ENCODE results near the gene CLEC2A.
"Not testable (repeated sequence)": the region's sequence is repeated elsewhere in the genome, so short reads cannot be mapped to it uniquely, and the experiment has no call there.

Gene CLEC2A, protein sequence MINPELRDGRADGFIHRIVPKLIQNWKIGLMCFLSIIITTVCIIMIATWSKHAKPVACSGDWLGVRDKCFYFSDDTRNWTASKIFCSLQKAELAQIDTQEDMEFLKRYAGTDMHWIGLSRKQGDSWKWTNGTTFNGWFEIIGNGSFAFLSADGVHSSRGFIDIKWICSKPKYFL

DNA sequence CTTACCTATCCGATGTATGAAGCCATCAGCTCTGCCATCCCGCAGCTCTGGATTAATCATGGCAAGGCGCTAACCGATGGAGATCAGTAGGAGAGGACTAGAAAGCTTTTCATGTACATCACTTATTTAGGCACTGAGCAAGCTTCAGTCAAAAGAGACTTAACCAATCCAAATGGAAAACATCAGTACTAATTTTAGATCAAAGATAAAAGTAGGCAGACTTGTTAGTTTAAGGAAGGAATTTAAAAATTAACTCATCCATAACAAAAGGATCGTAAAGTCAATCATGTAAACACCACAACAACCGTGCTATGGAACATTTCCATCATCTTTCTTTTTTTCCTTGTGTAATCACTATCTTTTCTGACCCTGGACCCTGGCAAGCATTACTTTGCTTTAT lies at the start of gene CLEC2A:
TSS of gene CLEC2A (minus strand) at position 101 of the 400 bp plus-strand sequence. CDS start at position 60, 41 bp downstream.
- TF ChIP-seq CTCF (IDR thresholded peaks at IDR 0.05; ENCODE audit: low read depth, low read length), result no peak
- DNase-seq (ENCODE audit: extremely low read depth, low read depth), result no peak

DNA sequence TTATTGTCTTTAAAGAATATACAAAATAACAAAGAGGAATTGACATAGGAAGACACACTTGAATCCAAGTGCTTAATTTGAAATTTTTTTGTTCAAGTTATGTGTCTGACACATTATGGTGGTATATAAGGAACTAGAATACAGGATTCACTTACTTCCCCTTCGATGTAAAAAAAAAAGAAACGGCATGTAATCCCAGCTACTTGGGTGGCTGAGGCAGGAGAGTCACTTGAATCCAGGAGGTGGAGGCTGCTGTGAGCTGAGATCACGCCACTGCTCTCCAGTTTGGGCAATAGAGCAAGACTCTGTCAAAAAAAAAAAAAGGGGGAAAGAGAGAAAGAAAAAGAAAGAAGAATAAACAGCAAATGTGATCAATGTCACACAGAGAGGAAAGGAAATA lies 48.0 kb upstream of the CLEC2A start:
- TF ChIP-seq CTCF (IDR thresholded peaks at IDR 0.05; ENCODE audit: low read depth, low read length), result no peak
- DNase-seq (ENCODE audit: extremely low read depth, low read depth), result no peak

DNA sequence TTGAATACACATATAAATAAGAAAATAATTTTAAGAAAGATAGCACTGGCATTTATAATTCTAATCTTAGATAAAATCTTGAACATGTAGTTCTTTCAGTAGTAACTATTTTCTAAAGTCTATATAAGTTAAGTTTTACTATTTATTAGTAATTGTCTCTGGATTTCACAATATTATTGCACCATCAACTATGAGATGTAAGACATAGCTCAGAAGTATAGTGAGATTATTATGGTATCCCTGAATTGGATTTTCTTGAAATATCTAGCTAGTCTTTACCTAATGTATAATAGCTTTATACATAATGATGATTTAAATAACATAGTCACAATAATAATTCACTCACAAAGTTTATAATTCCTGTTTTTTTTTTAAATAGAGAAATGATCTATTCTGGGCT lies 45.7 kb upstream of the CLEC2A start:
- no peak for TF ChIP-seq CTCF (IDR thresholded peaks at IDR 0.05; ENCODE audit: low read depth, low read length)
- no peak for DNase-seq (ENCODE audit: extremely low read depth, low read depth)

DNA sequence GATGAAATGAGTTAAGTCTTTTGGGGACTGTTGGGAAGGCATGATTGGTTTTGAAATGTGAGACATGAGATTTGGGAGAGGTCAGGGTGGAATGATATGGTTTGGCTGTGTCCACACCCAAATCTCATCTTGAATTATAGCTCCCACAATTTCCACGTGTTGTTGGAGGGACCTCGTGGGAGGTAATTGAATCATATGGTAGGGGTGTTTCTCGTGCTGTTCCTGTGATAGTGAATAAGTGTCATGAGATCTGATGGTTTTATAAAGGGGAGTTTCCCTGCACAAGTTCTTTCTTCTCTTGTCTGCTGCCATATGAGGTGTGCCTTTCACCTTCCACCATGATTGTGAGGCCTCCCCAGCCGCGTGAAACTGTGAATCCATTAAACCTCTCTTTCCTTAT lies 44.5 kb upstream of the CLEC2A start:
- DNase-seq (ENCODE audit: extremely low read depth, low read depth), result not testable (repeated sequence)

DNA sequence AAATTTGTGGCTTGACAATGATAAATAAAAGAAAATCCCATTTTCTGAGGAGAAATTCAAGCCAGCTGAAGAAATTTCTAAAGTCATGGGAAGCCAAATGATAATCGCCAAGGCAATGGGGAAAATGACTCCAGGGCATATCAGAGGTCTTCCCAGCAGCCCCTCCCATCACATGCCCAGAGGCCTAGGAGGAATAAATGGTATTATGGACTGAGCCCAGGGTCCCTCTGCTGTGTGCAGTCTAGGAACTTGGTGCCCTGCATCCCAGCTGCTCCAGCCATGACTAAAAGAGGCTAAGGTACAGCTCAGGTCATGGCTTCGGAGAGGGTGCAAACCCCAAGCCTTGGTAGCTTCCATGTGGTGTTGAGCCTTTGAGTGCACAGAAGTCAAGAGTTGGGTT lies 43.4 kb upstream of the CLEC2A start:
- TF ChIP-seq CTCF (IDR thresholded peaks at IDR 0.05; ENCODE audit: low read depth, low read length), result no peak
- DNase-seq (ENCODE audit: extremely low read depth, low read depth), result no peak

DNA sequence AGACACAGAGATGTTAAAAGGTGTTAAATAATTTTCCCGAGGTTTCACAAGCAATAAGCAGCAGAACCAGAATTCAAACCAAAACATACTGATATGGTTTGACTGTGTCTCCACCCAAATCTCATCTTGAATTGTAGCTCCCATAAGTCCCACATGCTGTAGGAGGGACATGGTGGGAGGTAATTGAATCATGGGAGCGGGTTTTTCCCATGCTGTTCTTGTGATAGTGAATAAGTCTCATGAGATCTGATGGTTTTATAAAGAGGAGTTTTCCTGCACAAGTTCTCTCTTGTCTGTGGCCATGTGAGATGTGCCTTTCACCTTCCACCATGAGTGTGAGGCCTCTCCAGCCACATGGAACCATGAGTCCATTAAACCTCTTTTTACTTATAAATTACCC lies 42.6 kb upstream of the CLEC2A start:
- DNase-seq (ENCODE audit: extremely low read depth, low read depth), result not testable (repeated sequence)

DNA sequence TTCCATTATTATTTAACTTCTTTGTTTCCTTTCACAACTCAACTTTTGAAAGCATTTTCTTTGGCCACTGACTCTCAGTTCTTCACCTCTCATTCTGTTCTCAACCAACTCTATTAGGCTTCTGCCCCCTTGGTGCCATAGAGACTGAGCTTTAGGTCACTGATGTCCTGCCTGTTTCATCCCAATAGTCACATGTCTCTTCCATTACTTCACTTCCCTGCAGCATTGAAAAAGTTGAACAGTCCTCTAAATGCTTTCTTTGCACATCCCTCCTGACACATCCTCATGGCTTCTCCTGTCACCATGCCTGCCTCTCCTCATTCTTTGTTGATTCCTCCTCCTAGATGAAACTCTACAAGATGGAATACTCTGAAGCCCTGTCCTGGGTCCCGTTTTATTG lies 41.8 kb upstream of the CLEC2A start:
- no peak for TF ChIP-seq CTCF (IDR thresholded peaks at IDR 0.05; ENCODE audit: low read depth, low read length)
- no peak for DNase-seq (ENCODE audit: extremely low read depth, low read depth)

- no peak for TF ChIP-seq CTCF (IDR thresholded peaks at IDR 0.05; ENCODE audit: low read depth, low read length)
- DNase-seq (ENCODE audit: extremely low read depth, low read depth), result no peak
Observed at GRCh38 chr12:9971181-9971580, 39.0 kb upstream of the CLEC2A start, which contains the start of gene CLEC12A. TSS of gene CLEC12A (plus strand) at chr12:9971409. CDS start at chr12:9971597, 188 bp downstream.

Measured in AG09319 (cell line).